ENCODE measurements around the gene UBL5. TPM values are rescaled to one million over a fixed set of nuclear protein-coding genes. Genes with fewer than 3 reads are reported as not detected.
A peak's percentile ranks its signal among the peaks of the same experiment; 100 is the strongest.
"Not testable (repeated sequence)": the region's sequence is repeated elsewhere in the genome, so short reads cannot be mapped to it uniquely, and the experiment has no call there.

The UBL5 gene
- total RNA-seq (2022) = 345 and 359 TPM in 2 replicates
- Bru-seq, nascent RNA = percentile 90 among the genes with signal in this experiment
- percentile 92 among the genes with signal in this experiment for BruChase-seq, experiment 1, labeled RNA remaining after a 2-hour chase
- BruChase-seq, experiment 2, labeled RNA remaining after a 6-hour chase = percentile 96 among the genes with signal in this experiment
- long read RNA-seq, transcript UBL5-202 (5 exons, 432 nt) = major isoform, 151 of 201 reads
- long read RNA-seq, transcript UBL5-201 (5 exons, 513 nt) = minor isoform, 26 of 201 reads
- long read RNA-seq, partial matches to known transcripts = 4 of 201 reads
- long read RNA-seq, other reads (novel, unspliced or antisense) = 14 of 201 reads

DNA sequence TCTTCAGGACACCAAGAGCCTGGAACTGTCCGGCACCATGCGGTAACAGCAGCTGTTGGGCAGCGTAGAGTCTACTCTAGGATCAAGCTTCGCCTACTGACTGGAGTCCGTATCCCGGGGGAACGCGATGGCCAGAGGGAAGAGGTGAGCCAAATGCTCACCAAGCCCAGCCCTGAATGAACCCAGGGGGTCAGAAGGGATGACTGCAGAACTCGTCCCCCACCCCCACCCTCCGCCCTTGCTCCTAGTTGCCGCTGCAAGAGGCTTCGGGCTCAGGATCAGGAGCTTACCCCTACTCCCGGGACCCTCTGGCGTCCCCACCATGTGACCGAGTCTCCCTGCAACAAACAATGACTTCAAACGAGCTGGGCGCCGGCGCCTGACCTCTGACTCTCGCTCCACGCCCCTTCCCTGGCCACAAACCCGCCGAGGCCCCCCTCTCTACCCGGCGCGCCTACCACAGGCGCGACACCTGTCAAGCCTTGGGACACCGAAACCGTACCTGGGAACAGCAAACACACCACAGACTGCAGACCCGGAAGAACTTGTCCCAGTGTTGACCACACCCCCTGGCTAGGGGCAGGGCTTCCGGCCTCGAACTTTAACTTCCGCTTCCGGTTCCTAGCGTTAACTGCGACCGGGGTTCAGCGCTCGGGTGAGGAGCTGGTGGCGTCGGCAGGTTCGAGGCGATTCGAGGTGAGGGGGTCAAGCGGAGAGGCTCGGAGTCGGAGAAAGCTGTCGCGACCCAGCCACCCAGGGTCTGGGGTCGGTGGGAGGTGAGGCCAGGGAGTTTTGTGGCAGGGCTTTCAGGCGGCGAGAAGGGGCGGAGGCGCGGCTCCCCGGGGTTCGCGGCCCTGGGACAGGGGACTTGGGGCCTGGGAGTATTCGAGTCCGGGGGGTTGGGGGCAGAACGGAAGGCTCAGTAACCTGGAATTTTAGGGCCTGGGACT is at the start of gene UBL5:
UBL5 (plus strand) TSS at position 630 of the 950 bp plus-strand sequence. CDS start 420 bp downstream, outside the sequence.
- TF ChIP-seq, protein P1, sequence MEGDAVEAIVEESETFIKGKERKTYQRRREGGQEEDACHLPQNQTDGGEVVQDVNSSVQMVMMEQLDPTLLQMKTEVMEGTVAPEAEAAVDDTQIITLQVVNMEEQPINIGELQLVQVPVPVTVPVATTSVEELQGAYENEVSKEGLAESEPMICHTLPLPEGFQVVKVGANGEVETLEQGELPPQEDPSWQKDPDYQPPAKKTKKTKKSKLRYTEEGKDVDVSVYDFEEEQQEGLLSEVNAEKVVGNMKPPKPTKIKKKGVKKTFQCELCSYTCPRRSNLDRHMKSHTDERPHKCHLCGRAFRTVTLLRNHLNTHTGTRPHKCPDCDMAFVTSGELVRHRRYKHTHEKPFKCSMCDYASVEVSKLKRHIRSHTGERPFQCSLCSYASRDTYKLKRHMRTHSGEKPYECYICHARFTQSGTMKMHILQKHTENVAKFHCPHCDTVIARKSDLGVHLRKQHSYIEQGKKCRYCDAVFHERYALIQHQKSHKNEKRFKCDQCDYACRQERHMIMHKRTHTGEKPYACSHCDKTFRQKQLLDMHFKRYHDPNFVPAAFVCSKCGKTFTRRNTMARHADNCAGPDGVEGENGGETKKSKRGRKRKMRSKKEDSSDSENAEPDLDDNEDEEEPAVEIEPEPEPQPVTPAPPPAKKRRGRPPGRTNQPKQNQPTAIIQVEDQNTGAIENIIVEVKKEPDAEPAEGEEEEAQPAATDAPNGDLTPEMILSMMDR (IDR thresholded peaks at IDR 0.05; ENCODE audit: insufficient read depth in 1 of 2, low read depth in 1 of 2, low read length in 1 of 2, severe bottlenecking in 1 of 2, unreplicated experiment in 1 of 2) = no peak
- Mint-ChIP-seq H3K4me3 (ENCODE audit: unreplicated experiment) (peak within 1 kb of the TSS; percentile 86), H3K36me3 (ENCODE audit: insufficient read depth, unreplicated experiment) (peaks cover 26% of the 10 kb centered on the region), H3K27ac (ENCODE audit: unreplicated experiment) (peak within 1 kb of the TSS; percentile 91), H3K4me1 (ENCODE audit: low read depth, unreplicated experiment) (peaks cover 7% of the 10 kb centered on the region), H3K9me3 (ENCODE audit: unreplicated experiment) (no peaks in the 10 kb centered on the region), H3K27me3 (ENCODE audit: insufficient read depth, unreplicated experiment) (no peaks in the 10 kb centered on the region)
- intact Hi-C loops (cut with micrococcal nuclease; ENCODE audit: unreplicated experiment) = loop anchor here (1.0 to 5.0 kb wide), 2 partner anchors 8 to 1300 kb away; partner anchors contain the start of gene FBXL12
- TSS peak; percentile 77 for BruUV-seq (replicated peaks)
- Histone ChIP-seq H3K27me3 (replicated peaks; ENCODE audit: control insufficient read depth, insufficient read depth, low read length) (no peaks in the 10 kb centered on the region), H3K4me3 (ENCODE audit: low read depth, low read length) (peak within 1 kb of the TSS; percentile 58), H3K36me3 (ENCODE audit: control insufficient read depth, insufficient read depth, low read length) (no peaks in the 10 kb centered on the region), H3K4me1 (0 out of 2 replicates have a peak, but pooled peaks cover 7% of the 10 kb centered on the region), H3K9me3 (no peaks in the 10 kb centered on the region)
- ChIA-PET POLR2A (interaction anchor here (0.6 to 1.7 kb wide), 5 partner anchors 9 to 182 kb away, joined by 3 to 9 read pairs (median 4); partner anchors contain the start of genes FBXL12 and ZNF846), CTCF (interaction anchor here (0.6 kb wide), 1 partner anchor 64 kb away, joined by 3 read pairs; no protein-coding TSS in a partner anchor)
- peak; percentile 93 to 94 for DNase-seq

DNA sequence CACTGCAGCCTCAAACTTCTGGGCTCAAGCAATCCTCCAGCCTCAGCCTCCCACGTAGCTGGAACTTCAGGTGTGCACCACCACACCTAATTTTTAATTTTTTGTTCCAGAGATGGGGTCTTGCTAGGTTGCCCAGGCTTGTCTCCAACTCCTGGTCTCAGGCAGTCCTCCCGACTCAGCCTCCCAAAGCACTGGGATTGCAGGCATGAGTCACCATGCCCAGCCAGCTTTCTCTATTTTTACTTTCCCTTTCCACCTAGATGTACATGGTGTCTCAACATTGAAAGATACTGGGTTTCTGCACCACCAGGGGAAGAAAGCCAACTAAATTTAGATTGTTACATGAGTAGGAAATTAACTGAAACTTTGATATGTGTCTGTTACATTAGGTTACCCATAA is 45.4 kb upstream of the UBL5 start:
- ChIA-PET CTCF (no interaction called here), POLR2A (no interaction called here)
- Mint-ChIP-seq H3K27me3 (ENCODE audit: insufficient read depth, unreplicated experiment) (no peaks in the 10 kb centered on the region), H3K4me1 (ENCODE audit: low read depth, unreplicated experiment) (peaks cover 15% of the 10 kb centered on the region), H3K9me3 (ENCODE audit: unreplicated experiment) (no peaks in the 10 kb centered on the region), H3K4me3 (ENCODE audit: unreplicated experiment) (no peak overlapping the region), H3K27ac (ENCODE audit: unreplicated experiment) (no peak overlapping the region), H3K36me3 (ENCODE audit: insufficient read depth, unreplicated experiment) (peaks cover 23% of the 10 kb centered on the region)
- Histone ChIP-seq H3K4me1 (peaks cover 11% of the 10 kb centered on the region), H3K4me3 (ENCODE audit: low read depth, low read length) (no peak overlapping the region), H3K9me3 (no peaks in the 10 kb centered on the region), H3K36me3 (ENCODE audit: control insufficient read depth, insufficient read depth, low read length) (no peaks in the 10 kb centered on the region; the same call in 1 of the 2 replicates), H3K27me3 (replicated peaks; ENCODE audit: control insufficient read depth, insufficient read depth, low read length) (no peaks in the 10 kb centered on the region)
- BruUV-seq (replicated peaks) = no TSS peak
- DNase-seq = no peak
- intact Hi-C loops (cut with micrococcal nuclease; ENCODE audit: unreplicated experiment) = no loop called here
- TF ChIP-seq, protein P1 (IDR thresholded peaks at IDR 0.05; ENCODE audit: insufficient read depth in 1 of 2, low read depth in 1 of 2, low read length in 1 of 2, severe bottlenecking in 1 of 2, unreplicated experiment in 1 of 2) = no peak

DNA sequence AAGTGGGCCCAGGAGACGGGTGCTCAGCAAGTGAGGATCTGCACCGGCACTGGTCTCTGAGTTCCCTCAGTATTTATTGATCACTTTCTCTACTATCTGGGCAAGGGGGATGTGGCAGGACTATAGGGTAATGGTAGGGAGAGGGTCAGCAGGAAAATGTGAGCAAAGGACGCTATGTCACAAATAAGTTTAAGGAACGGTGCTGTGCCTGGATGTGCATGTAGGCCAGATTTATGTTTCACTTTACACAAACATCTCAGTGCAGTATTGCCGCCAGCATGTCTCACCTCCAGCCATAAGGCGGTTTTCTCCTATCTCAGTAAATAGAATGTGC is 43.6 kb upstream of the UBL5 start:
- H3K27me3 Mint-ChIP-seq (ENCODE audit: insufficient read depth, unreplicated experiment); BruUV-seq (replicated peaks); H3K9me3 Mint-ChIP-seq (ENCODE audit: unreplicated experiment); H3K9me3 ChIP-seq; H3K27me3 ChIP-seq (replicated peaks; ENCODE audit: control insufficient read depth, insufficient read depth, low read length); POLR2A ChIA-PET; DNase-seq; H3K36me3 ChIP-seq (ENCODE audit: control insufficient read depth, insufficient read depth, low read length); CTCF ChIA-PET: not testable (repeated sequence)
- peak overlapping the region; percentile 38 for H3K4me3 ChIP-seq (ENCODE audit: low read depth, low read length)
- peaks cover 23% of the 10 kb centered on the region for H3K36me3 Mint-ChIP-seq (ENCODE audit: insufficient read depth, unreplicated experiment)
- H3K4me3 Mint-ChIP-seq (ENCODE audit: unreplicated experiment) = peak overlapping the region; percentile 90
- peak overlapping the region; percentile 100 for H3K27ac Mint-ChIP-seq (ENCODE audit: unreplicated experiment)
- peaks cover 12% of the 10 kb centered on the region for H3K4me1 ChIP-seq
- intact Hi-C loops (cut with micrococcal nuclease; ENCODE audit: unreplicated experiment) = loop anchor here (1.0 to 2.0 kb wide), 2 partner anchors 8 to 109 kb away; partner anchors contain the start of gene ZNF562
- peaks cover 15% of the 10 kb centered on the region for H3K4me1 Mint-ChIP-seq (ENCODE audit: low read depth, unreplicated experiment)

All from Caco-2 (cell line).